IPS-18c (cell line): ENCODE data around the gene C1orf226.

ENCODE experiments used
- H3K4me3 ChIP-seq: 2 replicates; pipeline ENCODE4 v1.7.0; 2013; ENCODE audit warnings: low read depth, mild to moderate bottlenecking, low read length, moderate library complexity; ENCODE audit not compliant: insufficient read depth
- H3K9me3 ChIP-seq: one replicate; pipeline ENCODE4 v1.6.1; 2013; ENCODE audit warnings: mild to moderate bottlenecking, low read length, moderate library complexity; ENCODE audit not compliant: control insufficient read depth, insufficient read depth

Gene C1orf226

DNA sequence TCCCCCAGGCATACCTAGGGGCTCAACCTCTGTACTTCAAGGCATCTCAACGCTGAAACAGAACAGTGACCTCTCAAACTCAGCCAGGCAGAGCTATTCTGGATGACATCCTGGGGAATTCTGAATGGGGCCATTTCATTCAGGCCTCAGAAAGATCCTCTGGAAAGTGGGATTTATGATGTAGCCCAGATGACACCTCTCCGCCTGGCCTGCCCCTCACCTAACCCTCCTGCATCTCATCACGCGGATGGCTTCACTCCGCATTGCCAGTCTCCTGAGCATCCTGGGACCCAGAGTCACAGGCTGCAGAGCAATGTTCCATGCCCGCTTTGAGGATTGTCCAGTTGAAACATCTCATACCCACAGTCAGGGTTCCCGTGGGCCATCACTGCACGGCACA lies 6.1 kb upstream of the C1orf226 start:
- no peak overlapping the region for H3K4me3 ChIP-seq

DNA sequence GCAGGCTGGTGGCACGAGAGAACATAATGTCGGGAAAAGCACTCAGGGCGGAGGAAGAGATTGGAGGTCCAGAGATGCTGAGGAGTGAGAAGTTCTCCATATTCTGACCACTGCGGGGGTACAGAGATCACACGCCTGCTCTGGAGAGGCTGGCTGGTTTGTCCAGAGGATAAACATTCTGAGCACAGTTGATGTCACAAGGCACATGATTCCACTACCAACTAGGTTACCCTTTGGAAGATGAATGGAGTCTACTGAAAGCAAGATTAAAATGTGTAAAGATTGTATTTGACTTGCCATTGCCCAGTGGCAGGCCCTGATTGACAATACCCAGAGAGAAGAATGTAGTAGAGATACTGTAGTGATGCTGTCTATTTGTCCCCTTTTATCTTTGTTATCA lies 4.8 kb upstream of the C1orf226 start, which contains the start of gene SPATA46:
Gene SPATA46, minus strand, starts transcription at position 164 of the 400 bp plus-strand sequence. Its CDS starts 64 bp downstream, at position 100.
- H3K4me3 ChIP-seq = no peak within 1 kb of the TSS
- H3K9me3 ChIP-seq = no peaks in the 10 kb centered on the region

More for the DNA sequence above, 6.1 kb upstream of the C1orf226 start:
- no peaks in the 10 kb centered on the region for H3K9me3 ChIP-seq

DNA sequence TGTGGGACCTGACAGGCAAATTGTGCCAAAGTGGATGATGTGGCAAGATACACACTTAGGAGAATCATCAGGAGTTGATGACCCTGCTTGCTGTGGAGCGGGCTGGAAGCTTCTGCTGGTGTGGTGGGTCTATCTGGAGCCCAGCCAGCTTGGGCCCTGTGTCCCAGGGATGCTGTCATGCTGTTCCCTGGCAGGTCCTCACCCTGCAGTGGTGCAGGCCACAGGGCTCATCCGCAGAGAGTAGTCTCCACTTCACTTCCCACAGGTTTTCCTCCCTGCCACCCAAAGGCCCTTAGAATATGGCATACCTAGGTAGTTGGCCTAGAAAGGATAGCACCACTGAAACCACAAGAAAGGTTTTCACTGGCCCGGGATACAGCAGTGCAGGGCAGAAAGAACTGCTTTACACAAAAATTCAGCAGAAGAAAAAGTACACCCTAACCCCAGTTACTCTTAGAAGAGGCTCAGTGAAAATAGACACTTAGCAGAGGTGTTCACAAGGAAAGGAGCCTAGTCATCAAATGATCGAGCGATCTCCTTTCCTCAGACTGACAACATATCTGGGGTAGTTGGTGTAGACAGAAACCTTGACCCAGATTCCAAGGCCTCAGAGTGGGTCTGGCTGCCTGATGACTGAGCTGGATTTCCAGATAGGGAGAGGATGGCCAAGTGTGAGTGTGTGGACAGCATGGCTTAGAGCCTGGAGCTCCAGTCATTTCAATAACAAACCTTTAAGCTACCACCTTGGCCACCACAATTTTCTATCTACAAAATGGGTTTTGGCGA lies 1.3 kb upstream of the C1orf226 start:
- no peak overlapping the region for H3K4me3 ChIP-seq
- peaks cover 2% of the 10 kb centered on the region for H3K9me3 ChIP-seq

DNA sequence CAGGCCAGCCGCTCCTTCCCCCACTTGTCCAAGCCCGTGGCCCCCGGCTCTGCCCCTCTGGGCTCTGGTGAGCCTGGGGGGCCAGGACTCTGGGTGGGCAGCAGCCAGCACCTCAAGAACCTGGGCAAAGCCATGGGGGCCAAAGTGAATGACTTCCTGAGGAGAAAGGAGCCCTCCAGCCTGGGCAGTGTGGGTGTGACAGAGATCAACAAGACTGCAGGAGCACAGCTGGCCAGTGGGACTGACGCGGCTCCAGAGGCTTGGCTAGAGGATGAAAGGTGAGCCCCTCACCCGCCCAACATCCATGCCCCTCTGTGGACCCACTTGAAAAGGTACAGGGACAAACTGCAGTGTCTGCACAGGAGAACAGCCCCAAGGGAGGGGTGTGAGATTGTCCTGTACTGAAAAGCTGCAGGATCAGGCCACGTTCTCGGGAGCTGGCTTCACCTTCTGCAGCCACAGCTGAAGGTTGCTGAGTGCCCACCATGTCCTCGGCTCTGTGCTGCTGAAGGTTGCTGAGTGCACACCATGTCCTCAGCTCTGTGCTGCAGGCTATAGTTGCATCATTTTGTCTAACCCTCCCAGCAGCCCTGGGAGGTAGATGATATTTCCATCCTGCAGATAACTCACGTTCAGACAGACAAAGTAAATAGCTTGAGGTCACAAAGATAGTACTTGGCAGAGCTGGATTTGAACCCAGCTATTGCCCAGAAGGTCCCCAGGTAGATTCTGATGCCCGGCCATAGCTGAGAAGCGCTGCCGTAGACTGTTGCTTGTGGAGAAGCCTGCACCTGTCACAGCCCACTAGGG lies 618 bp downstream of the C1orf226 start:
- Histone ChIP-seq H3K4me3 (no peak overlapping the region), H3K9me3 (peaks cover 2% of the 10 kb centered on the region)

DNA sequence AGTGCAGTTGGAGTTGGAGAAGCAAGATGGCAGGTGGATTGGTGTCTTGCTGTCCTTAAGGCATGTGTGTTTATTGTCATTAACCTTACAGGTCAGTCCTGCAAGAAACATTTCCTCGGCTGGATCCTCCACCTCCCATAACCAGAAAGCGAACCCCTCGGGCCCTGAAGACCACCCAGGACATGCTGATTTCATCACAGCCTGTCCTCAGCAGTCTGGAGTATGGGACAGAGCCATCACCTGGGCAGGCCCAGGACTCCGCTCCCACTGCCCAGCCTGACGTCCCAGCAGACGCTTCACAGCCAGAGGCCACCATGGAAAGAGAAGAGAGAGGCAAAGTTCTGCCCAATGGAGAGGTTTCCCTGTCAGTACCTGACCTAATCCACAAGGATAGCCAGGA lies 1.6 kb downstream of the C1orf226 start:
- Histone ChIP-seq H3K4me3 (no peak overlapping the region), H3K9me3 (peaks cover 2% of the 10 kb centered on the region)

DNA sequence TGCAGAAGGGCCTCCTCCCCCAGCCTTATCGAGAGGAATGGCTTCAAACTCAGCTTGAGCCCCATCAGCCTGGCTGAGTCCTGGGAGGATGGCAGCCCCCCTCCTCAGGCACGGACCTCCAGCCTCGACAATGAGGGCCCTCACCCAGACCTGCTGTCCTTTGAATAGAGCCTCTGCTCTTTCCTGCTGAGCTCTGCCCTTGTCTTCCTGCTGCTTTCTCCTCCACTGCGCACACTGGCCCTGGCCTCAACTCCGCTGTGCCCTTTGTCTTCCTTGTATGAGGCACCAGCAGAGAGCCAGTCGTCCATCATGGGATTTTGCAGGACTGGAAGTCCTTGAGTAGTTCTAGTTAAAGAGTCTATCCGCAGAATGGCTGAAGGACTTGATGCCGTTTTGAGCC lies 2.0 kb downstream of the C1orf226 start:
- Histone ChIP-seq H3K9me3 (peaks cover 2% of the 10 kb centered on the region), H3K4me3 (no peak overlapping the region)

DNA sequence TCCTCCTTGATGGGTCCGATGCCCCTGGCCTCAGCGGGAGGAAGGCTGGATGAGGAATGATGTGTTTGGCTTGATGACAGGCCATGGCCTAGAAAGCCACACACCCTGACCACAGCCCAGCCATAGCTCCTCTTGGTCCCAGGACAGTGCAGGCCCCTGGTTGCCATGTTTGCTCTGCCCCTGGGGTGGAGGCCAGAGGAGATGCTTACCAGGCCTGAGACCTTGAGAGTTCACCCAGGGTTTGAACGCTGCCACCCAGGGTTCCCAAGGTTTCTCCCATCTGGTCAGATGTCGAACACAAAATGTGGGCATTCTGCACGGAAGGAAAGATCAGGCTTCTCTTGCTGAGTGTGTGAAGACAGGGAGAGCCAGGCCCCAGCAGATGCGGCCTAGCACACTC lies 2.6 kb downstream of the C1orf226 start:
- peaks cover 2% of the 10 kb centered on the region for H3K9me3 ChIP-seq
- no peak overlapping the region for H3K4me3 ChIP-seq

DNA sequence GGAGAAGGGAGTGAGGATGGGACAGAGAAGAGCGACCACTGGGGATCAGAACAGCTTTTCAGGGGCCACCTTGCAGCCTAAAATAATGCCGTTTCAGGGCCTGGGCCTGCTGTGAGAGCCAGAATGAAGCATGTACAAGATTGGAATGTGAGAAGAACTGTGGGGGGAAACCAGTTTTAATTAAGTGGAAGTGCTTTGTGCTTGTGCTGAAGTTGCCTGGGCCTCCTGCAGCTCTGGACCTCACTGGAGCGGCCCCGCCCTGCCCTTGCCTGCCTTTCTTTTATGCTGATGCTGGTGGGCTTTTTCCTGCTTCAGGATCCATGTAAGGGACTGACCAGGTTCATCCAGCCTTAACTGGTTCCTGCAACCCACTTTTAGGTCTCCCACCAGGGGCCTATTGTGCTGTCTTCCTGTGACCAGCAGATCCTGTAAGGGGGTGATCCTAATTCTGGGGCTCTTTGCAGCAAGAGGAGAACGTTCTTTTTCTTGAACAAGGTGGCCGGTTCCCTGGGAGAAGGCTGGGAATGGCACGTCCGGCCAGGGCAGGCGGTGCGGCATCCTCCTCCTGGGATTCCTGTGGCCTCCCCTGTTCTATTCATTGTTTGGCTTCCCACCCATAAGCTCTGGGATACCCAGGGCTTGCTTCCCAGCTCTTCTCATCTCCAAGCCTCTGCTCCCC lies 3.2 kb downstream of the C1orf226 start:
- H3K4me3 ChIP-seq = no peak overlapping the region
- peaks cover 2% of the 10 kb centered on the region for H3K9me3 ChIP-seq

DNA sequence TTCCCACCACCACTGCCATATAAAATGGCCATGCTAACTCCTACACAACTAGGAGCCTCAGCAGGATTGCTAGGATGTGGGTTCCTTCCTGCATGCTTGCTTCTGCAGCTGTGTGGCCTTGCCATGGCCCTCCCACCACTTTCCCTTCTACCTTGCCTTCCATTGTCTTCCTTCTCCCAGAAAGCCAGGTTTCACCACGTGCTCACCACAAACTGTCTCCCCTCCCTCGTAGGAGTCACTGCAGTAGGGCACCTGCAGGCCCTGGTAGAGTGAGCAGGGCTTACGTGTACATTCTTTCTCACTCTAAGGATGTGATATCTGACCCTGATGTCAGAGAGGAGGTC lies 3.7 kb downstream of the C1orf226 start:
- H3K4me3 ChIP-seq = no peak overlapping the region
- peaks cover 2% of the 10 kb centered on the region for H3K9me3 ChIP-seq

DNA sequence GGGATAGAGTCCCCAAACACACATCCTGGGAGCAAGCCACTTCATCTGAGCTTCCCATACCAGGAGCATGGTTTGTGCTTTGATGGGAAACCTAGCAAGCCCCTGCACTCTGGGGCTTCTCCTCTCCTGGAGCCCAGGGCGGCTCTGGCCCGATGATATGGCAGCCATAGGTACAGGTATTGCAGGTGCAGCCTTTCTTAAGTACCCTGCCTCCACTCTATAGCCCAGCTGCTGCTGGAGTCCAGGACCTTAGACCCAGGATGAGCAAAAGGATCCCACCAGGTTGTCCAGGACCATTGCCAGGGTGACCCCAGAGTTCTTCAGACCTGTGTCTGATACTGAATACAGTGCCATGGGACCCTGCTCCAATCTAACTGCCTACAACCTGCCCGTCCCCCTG lies 4.2 kb downstream of the C1orf226 start:
- no peak overlapping the region for H3K4me3 ChIP-seq
- peaks cover 2% of the 10 kb centered on the region for H3K9me3 ChIP-seq

DNA sequence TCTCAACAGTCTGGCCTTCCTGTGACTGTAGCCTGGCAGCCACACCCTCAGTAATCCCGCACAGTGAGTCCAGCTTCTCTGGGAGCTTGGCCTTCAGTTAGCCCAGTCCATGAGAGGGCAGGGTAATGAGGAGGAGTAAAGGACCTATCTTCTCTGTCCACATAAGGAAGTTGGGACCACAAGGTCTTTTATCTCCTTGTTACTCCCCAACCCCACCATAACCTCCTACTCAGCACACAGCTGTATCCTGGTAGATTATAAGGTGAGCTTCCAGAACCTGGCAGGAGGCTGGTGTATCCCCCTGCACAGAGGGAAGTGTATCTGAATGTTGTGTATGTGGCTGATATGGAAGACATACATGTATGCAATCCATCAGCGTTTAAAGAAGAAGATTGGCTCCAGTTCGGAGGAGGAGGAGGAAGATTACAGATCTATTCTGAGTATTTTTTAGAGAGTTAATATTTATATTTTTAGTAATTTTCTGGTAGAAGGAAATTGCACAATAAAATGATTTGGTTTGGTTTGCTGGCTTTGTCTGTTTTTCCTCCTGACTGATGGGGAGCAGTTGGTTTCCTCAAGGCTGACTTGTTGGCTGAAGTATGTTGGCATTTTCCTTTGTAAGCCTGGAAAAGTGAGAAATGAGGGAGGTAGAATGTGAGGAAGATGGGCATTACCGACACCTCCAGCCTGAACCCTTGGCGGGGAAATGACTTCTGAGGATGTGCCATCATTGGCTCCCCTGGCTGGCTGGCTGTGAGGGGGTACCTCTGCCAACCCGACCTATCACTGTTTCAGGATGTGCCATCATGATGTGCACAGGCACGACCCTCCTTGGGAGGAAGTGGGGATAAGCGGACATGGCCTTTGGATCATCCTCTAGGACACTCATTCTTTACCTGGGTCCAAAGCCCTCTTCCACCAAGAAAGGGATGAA lies 5.0 kb downstream of the C1orf226 start:
- no peak overlapping the region for H3K4me3 ChIP-seq
- H3K9me3 ChIP-seq = peaks cover 2% of the 10 kb centered on the region

DNA sequence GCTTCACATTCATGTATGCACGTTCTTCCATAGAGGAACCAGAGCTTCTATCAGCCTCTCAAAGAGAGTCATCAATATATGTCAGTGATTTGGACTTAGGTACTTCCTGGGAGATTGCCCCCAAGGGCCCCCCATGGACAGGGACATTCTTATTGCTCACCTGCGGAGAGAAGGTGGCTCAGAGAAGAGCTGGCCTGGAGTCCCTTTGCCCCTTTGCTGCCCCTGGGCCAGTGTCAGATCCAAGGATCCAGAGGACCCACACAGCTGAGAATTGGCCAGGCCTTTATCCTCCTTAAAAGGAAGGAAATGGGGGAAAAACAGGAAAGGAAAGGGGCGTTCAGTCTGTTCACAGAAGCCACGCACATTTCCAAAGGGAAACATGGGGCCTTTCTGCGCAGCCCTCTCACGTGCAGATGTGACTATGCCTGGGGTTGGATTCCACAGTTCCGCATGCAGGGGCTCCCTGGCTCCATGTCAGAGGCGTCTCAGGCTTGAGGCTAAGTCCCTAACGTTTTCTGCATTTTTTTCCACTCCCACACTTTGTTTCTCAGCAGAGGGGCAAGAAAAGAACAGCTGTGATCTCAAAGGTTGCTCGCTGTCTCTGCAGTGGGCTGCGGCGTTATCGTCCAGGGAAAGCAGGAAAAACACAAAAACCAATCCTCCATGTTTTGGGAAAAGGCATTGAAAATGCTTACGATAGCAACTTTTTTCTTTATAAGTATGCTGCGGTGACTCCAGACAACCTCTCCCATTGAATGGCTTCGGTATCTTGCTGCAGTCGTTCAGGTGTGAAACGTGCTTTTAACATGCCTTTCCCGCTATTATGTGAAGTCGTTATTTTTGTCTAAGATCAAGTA lies 5.9 kb downstream of the C1orf226 start:
- H3K4me3 ChIP-seq = no peak overlapping the region
- H3K9me3 ChIP-seq = peaks cover under 1% of the 10 kb centered on the region

DNA sequence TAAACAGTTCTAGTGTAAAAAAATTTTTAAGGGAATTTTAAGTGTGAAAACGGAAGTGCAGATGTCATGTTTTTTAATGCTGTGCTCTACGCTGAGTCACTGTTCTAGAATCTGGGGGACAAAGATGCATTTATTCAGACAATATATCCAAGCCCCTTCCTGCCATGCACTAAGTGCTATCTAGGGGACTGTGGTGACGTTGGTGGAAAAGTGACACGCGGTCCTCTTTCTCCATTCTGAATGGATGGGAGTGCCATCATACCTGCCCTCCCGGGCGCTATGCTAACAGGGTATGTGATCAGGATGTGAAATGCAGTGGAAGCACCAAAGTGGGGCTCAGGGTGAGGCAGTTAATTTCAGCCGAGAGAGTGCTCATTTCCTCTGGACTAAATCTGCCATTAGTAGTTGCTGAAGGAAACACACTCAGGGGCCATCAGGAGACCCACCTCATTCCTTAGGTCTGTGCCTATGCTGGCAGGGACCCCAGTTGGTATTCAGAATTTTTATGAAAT lies 6.6 kb downstream of the C1orf226 start:
- Histone ChIP-seq H3K4me3 (no peak overlapping the region), H3K9me3 (no peaks in the 10 kb centered on the region)

DNA sequence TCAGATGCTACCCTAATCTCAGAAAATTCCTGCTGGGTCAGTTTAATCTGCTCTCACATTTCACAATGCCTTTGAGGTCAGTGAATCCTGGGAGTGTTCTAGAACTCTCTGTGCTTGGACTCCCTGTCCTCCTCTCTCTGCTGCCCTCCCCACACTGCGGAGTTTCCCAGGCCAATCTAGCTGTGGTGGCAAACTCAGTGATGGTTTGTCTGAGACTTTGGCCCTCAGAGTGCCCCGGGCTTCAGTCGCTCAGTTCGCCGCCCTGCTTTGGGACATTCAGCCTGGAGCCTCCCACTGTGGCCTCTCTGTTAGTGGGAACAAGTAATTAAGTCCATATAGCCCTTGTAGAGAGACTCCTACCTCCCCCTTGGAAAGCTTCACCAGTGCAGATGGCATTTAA lies 7.1 kb downstream of the C1orf226 start:
- Histone ChIP-seq H3K9me3 (no peaks in the 10 kb centered on the region), H3K4me3 (no peak overlapping the region)

DNA sequence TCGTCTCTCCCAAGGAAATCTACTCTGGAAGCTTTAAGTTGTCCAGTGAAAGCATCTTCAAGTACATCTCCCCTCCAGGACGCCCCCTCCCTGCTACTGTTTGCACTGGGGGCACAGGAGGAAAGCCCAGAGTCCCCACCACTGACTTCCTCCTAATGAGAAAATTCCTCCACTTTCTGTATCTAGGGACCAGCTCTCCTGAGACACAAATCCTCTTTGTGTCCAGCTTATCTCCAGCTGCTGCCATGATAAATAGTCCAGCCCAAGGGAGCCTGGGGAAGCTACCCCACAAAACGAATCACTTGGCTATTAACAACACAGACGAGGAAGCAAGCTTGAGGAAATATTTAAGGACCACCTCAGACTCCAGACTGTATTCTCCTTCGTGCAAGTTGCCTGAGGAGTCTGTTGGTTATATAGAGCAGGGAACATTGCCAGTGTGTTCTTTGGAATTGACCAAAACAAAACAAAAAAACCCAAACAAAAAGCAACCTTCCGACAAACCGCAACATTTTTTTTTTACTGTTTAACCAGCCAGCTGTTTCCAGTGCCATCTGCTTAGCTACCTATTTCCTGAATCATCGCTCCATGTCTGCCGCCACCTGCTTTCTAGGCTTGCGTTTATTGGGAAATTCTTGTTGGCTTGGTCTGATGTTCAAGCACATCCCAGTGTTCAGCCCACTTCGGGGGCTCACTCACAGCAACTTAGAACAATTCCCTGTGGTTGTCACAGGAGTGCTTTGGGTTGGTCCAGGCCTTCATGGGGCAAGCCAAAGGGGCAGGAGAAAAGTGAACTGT lies 7.7 kb downstream of the C1orf226 start:
- no peak overlapping the region for H3K4me3 ChIP-seq
- H3K9me3 ChIP-seq = no peaks in the 10 kb centered on the region
